T-helper 2 cell treated with Interferon-gamma antibody and Interleukin-4, amounts not matched to agents 100 ng/mL and 5 ng/mL, for 36 hours (primary cell): ENCODE measurements around the gene ESF1. TPM values are rescaled to one million over a fixed set of nuclear protein-coding genes. Genes with fewer than 3 reads are reported as not detected.
"Not testable (repeated sequence)": the region's sequence is repeated elsewhere in the genome, so short reads cannot be mapped to it uniquely, and the experiment has no call there.

ENCODE experiments used
- intact Hi-C: fragments of 100-400 bp; cut with micrococcal nuclease; formaldehyde crosslinking; loops from one replicate; pipeline ENCODE4 v1.15.1; 2023
- total RNA-seq: library from RNA; stranded (reverse); gene quantifications from 2 replicates; pipeline ENCODE4 v1.2.3, GENCODE V29; 2022

Gene ESF1
- total RNA-seq, 1 donor from 2014 or later, result 15.8 TPM

DNA sequence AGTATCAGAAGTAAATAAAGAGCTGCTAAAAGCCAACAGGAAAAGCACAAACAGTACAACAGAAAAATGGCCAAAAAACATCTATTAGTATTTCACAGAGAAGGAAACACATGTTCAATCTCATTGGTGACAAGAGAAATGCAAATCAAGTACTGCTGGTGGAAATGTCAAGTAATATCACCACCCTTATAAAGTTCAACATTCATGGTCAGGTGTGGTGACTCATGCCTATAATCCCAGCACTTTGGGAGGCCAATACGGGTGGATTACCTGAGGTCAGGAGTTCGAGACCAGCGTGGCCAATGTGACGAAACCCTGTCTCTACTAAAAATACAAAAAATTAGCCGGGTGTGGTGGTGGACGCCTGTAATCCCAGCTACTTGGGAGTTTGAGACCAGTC lies 42.8 kb downstream of the ESF1 start:
- intact Hi-C loops, result no loop called here

DNA sequence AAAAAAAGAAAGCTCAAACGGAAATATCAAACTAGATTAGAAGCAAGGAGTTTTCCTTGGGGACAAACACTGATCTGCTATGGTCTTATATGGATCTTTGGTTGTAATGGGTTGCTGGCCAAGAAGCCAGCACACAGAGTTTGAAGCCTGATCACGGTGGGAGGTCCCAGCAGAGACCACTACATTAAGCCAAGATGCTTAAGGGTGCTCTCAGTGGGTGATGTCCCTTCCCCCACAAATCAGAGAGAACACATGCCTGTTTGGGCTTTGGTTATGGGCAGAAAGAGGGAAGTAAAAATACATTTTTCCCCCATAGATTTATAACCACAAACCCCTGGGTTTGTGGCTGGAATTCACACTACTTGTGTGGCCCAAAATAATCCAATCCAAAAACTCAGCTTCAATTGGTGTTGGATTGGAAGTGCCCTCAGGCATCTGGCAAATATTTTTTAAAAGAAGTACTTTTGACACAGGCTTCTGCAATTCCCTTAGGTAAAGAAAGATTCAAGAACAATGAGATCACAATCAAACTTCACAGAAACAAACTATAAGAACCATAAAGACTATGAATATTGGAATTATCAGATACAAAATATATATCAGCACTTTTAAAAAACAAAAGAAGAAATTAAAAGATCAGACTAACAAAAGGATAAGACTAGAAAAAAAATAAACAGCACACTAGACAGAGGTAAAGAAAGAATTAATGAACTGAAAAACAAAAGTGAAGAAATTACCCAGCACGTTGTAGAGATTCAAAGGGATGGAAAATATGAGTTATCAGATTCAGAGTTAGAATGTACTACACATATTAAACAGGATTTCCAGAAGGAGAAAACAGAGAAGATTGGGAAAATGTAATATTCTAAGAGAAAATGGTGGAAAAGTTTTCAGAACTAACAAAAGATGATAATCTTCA lies 44.7 kb downstream of the ESF1 start:
- intact Hi-C loops, result no loop called here

DNA sequence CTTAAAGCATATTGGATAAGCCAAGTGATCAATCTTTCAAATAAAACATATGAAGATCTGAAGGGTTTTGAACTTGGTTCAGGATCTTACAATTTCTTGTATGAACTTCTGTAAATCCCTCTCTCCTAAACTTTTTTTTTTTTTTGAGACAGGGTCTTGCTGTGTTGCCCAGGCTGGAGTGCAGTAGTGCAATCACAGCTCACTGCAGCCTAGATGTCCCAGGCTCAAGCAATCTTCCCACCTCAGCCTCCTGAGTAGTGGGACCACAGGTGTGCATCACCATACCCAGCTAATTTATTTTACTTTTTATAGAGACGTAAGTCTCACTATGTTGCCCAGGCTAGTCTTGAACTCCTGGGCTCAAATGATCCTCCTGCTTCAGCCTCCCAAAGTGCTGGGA lies 46.5 kb downstream of the ESF1 start:
- intact Hi-C loops, result not testable (repeated sequence)

DNA sequence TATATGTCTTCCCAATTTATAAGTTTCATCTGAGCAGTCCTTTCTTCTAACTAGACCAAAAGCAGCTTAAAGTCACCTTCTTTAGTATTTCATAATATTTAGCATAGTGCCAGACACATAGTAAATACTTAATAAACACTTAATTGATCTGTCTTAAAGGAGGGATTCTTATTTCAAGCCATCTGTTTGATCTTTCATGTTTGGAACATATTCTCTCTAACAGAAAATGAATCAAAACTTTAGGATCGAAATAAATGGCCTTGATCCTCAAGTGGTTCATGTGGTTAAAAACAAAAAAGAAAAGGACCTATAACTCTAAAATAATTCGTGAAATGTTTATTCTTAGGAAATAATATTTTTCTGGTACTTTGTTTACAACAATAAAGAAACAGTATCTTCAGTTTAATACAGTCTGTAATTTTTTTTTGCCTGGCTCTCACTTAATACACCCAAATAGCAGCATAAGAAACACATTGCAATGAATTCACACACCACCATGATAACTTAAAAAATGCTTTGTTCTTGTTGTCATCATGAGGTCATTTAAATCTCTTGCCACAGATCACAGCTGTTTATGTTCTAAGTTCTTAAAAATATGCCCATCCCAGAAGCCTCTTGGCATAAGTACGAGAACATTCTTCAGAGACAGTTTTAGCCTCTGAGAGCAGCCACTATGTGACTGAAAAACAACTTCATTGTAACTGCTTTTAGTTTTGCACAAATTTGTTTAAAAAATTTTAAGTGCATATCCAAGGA lies 48.1 kb downstream of the ESF1 start:
- intact Hi-C loops, result no loop called here

DNA sequence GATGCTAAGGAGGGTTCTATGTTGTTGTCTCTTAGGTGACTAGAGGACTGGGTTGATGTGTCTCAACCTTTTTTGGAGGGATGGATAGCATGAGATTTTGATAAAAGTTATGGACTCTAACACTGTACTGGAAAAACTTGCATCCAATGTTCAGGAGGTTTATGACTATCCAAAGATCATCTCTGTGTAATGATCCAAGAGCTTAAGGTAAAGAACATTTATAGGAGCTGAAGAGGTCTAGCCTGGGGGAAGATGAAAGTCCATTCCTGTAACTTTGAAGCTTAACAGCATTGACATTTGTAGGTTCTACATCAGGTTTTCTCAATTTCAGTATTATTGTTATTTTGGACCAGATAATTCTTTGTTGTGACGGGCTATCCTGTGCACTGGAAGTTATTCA lies 48.9 kb downstream of the ESF1 start:
- intact Hi-C loops, result no loop called here

DNA sequence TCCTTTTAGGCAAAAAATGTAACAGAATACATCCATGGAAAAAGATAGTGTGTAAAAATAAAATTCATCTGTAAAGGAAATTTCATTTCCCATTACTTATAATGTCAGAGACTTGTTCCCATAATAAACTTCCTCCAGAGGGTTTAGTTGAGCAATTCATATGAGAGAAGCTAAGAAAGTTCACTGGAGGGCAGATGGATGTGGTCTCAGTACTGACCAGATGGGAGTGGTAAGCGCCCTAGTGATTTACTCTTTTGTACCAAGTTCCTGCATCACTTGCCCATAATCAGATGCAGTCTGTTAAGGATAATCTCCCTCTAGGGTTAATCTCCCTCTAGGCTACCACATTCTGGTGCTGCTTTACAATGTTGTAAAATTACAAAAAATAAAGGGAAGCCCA lies 61.7 kb downstream of the ESF1 start:
- intact Hi-C loops, result no loop called here

DNA sequence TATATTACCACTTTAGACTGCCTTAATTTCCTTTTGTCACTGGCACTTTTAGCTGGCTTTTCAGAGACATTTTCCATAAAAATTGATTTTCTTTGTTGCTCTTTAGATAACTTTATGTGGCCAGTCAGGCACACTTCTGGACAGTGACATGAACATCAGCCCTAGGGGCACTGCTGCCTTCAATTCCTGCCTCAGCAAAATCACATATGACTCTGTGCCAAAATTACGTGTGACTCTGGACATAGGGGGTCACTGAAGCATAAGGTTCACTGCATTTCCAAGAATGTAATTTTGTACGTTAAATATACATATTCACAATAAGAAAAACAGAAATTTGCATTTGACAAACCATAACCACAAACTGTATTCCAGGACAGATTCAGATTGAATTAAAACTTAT lies 66.5 kb downstream of the ESF1 start:
- intact Hi-C loops, result no loop called here

DNA sequence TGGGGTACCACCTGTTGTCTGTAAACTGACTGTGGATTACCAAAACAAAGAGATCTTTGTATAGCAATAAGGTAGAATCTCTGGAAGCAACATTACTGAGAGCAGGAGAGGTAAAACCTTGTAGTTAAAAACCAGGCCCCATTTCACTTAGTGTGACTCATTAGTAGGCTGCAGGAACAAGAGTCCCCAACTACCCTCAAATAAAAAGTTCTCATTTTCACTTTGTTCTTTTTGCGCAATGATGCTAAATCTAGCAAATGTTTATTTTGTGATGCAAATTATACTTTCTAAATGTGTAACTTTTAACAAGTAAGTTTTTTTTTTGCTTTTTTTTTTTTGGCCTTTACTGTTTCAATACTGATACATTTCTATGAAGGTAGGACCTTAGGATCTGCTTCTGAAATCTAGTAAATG lies 67.1 kb downstream of the ESF1 start:
- intact Hi-C loops, result no loop called here

DNA sequence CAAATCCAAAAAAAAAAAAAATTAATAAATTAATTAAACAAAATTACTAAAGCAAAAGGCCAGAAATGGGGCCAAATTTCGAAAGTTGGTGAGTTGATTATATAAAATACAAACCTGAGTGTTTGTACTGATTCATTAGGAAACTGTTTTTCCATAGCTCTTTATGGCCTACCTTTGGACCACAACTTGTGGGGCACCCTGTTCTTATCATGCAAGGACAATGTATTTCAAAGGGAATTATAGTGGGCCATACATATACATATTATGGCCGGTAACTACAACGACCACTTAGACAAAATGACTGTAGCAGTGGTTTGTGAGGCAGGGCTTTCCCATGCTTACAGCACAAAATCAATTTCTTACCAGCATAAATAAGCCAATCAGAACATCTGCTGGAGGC lies 69.5 kb downstream of the ESF1 start:
- intact Hi-C loops, result no loop called here

DNA sequence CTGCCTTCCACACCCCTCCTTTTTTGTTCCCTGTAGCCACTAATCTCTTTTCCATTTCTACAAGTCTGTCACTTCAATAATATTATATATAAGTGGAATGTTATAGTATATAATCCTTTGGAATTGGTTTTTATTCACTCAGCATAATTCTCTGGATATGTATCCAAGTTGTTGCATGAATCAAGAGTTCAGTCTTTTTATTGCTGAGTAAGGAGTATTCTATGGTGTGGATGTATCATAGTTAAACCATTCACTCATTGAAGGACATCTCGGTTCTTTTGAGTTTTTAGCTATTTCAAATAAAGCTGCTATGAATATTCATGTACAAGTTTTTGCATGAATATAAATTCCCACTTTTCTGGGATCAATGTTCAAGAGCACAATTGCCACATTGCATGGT lies 76.5 kb downstream of the ESF1 start:
- intact Hi-C loops, result no loop called here

DNA sequence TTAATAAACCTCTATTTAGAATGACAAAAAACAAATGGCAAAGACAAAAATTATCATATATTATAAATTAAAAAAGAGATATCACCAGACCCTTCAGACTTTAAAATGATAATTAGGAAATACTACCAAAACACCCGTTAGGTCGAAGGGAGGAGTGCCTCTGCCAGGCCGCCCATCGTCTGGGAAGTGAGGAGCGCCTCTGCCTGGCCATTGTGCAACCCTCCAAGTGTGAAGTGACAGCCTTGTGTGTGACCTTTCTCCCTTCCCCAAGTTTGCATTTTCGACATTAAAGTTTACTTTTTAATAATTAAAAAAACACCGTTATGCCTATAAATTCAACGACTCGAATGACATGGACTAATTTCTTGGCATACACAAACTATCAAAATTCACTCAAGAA lies 81.5 kb downstream of the ESF1 start:
- intact Hi-C loops, result no loop called here

DNA sequence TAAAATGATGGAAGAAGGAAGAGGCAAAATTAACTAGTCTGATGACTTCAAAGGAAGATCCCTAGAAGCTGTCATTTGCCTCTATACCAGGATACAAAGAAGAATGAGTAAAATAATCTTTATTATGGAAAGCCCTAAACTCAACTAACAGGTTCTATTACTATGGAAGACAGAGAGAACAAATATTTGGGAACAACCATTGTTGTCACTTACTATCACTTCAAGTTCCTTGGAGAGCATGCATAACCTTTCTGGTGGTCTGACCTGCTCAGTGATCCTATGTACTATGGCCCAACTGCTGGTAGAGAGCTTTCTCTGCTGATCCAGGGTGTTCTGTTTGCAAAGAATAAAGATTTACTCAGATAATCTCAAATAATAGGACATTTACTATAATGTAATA lies 83.2 kb downstream of the ESF1 start:
- intact Hi-C loops, result no loop called here

DNA sequence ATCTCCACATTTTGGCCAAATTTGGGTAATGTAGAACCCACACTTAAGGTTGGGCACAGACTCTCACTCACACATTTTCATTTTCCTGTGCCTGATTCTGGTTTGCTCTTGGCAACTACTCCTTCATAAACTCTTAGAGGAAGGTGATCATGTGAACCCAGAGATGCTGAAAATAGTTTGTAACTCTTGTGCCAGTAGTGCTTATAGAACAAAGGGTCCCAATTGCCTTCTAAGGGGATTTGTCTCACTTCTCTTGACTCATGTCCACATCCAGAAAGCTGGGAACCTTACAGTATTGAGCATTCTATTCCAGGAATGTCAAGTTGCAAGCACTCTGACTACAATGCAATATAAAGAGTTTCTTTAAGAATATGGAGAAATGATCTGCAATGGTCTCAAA lies 84.0 kb downstream of the ESF1 start:
- intact Hi-C loops, result no loop called here

DNA sequence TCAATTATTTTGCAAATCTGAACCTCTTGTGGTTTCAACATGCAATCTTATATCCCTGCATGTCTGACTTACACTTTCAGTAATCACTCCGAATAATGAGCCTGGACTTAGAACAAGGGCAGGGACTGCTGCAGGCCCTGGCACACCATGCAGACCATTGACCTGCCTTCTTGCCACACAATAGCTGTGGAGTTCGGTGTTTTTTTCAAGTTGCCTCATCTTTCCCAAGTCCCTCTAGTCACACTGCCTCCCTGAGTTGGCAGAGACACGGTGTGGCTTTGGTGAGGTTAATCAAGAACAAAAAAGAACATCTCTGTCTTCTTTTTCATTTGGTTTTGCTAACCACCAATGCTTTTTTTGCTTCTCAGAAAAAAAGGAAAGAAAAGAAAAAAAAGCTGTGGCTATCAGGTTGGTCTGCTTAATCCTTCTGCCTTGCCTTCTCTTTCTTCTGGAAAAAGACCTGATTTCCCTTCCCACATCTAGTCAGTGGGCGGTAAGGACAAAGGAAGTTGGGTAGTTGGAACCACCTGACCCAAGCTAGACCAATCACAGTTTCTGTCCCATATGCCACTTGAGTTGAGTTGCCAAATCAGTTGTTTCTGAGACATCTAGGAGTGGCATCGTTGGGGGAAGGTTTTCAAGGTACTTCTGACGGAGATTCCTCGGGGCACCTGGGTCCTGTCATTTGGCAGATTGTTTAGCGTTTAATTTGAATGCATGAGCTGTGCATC lies 90.1 kb downstream of the ESF1 start:
- intact Hi-C loops, result no loop called here

DNA sequence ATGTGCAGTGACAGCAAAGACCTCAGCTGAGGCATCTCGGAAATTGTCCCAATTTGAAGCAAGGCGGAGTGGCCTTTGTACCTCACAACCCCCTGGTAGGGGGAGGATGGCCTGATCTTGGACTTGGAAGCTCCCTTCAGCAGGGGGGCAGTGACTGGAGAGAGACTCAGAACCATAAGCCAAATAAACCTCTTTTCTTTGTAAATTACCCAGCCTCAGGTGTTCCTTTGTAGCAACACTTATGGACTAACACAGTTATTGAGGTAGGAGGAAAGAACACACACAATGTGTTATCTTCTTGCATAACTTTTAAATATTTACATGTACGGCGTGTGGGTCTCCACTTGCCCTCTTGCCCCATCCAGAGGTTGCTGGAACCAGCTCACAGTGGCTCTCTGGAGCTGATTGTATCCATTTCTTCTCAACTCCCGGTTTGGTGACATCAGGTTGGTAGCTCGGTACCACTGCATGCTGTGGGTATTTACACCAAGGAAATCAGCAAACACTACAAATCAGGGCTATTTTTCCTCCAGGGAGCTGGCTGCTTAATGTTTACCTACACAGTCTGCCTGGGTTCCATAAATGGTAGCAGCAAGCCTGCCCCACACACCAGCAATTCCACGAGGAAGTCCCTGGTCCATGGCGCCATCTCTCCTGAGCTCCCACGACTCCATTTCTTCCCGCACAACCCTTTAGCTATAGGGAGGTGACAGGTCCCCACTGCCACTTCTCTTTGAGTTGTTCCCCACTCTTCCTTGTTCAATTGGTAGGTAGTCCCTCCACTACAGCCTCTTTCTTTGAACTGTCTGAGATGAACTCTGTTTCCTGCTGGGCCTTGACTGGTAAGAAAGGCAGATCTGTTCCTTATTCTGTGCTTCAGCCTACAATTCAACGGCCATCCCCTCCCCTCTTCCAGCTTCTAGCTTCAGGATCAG lies 91.7 kb downstream of the ESF1 start:
- intact Hi-C loops, result no loop called here

DNA sequence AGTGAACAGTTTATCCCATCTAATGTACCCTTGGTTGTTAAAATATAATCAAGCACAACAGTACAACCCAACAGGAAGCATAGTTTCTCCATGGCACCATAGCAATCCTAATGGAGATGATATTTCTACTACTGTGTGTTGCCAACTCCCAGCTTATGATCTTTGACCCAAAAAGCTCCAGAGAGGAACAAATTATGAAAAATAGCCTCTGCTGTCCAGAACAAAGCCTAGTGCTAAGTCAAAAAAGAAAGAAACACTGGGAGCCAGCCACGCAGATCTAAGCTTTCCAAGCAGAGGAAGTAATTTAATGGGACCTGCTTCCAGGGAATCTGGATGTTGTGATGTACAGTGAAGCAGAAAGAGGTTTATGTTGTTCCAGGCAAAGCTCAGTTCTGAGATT lies 93.8 kb downstream of the ESF1 start:
- intact Hi-C loops, result no loop called here

DNA sequence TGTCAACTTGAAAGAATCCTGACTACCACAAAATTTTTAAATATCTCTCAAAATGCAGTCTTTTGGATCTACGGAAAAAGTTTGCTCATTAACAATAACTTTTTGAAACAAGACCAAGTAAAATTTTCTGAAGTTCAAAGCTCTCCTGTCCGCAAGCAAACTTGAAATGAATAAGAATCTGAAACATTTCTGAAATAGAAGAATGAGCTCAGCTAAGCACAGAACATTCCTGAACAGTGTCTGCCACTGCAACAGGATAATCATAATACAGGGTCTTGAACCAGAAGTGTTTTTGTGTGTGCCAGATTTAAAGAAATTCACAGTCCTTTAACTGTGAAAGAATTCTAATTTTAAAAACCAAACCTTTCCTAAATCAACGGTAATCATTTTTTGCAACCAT lies 96.9 kb downstream of the ESF1 start:
- intact Hi-C loops, result no loop called here

DNA sequence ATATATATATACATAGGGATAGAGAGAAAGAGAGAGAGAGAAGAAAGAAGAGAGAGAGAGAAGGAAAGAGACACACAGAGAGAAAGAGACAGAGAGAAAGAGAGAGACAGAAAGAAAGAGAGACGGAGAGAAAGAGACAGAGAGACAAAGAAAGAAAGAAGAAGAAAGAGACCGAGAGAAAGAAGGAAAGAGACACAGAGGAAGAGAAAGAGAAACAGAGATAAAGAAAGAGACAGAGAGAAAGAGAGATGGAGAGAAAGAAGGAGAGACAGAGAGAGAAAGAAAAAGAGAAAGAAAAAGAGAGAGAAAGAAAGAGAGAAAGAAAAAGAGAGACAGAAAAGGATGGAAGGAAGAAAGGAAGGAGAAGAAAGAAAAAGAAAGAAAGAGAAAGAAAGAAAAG lies 99.1 kb downstream of the ESF1 start:
- intact Hi-C loops, result no loop called here

DNA sequence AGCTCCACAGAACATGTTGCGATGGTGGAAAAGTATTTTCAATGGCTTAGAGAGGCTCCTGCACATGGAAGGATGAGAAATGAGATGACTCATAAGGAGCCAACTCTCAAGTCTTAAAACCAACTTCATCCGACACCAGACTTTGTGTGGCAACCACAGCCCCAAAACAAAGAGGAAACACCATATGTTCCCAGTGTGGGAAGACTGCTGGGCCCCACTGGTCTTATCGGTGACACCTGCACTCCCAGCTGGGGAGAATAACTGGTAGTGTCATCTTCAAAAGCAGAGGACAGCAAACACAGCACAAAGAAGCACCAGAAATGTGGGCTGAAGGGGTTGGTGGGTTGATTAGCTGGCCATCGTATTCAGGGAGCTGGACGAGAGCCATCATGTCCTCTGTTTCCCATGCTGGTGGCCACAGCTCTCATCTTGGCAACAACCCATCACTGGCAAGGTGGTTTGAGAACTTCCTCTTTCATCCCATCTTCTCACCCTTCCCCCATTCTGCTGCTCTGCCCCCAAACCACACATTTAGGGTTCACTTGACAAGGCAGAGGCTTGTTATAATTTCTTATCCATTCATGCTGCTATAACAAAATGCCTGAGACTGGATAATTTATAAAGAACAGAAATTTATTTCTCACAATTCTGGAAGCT lies 100.0 kb downstream of the ESF1 start:
- intact Hi-C loops, result no loop called here

DNA sequence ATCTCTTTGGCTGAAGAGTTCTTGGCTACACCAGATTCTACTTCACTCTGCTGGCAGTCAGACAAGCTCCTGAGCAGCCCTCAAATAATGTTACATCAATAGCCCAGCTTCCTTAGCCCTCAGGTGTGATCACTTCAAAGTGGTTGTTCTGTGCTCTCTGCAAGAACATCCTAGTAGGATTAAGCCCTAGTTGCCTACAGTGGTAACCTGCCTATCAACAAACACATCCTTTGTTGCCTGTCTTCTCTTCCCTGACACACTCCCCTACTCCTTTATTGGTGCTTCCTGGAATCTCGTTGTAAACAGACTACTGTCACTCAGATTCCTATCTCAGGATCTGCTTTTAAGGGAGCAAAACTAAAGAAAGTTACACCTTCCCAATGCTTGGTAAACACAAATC lies 100.9 kb downstream of the ESF1 start:
- intact Hi-C loops, result no loop called here
